Dendritic cell treated with granulocyte-macrophage colony-stimulating factor and Interleukin-4, amounts not matched to agents 40 ng/mL and 50 ng/mL, for 4 days (primary cell): Measurements from ENCODE around the gene MLLT11.
A peak's percentile ranks its signal among the peaks of the same experiment; 100 is the strongest.

Source experiments
- H3K27ac Mint-ChIP-seq: one replicate; pipeline ENCODE4 v1.8.0; 2022; ENCODE audit warnings: mild to moderate bottlenecking, mixed read lengths
- H3K27me3 Mint-ChIP-seq: one replicate; pipeline ENCODE4 v1.8.0; 2022; ENCODE audit warnings: mild to moderate bottlenecking, mixed read lengths
- H3K36me3 Mint-ChIP-seq: one replicate; pipeline ENCODE4 v1.8.0; 2022; ENCODE audit warnings: low read depth, mixed read lengths
- H3K4me1 Mint-ChIP-seq: one replicate; pipeline ENCODE4 v1.8.0; 2022; ENCODE audit warnings: low read depth, mixed read lengths
- H3K4me3 Mint-ChIP-seq: one replicate; pipeline ENCODE4 v1.8.0; 2022; ENCODE audit warnings: mild to moderate bottlenecking, moderate library complexity, mixed read lengths
- H3K9me3 Mint-ChIP-seq: one replicate; pipeline ENCODE4 v1.8.0; 2022; ENCODE audit warnings: mixed read lengths
- intact Hi-C: fragments of 100-400 bp; cut with micrococcal nuclease; formaldehyde crosslinking; loops from one replicate; pipeline ENCODE4 v1.15.0; 2022

The MLLT11 gene

GRCh38 chr1:151060007-151060656 is at the start of gene MLLT11:
TSS of gene MLLT11 (plus strand) at chr1:151060397. CDS start at chr1:151067225, 6,828 bp downstream.
- H3K36me3 Mint-ChIP-seq, result peaks cover 45% of the 10 kb centered on the region

GRCh38 chr1:151011154-151011850 is 48.9 kb upstream of the MLLT11 start:
- H3K4me1 Mint-ChIP-seq, result peaks cover 45% of the 10 kb centered on the region
- intact Hi-C loops, result no loop called here
- H3K27ac Mint-ChIP-seq, result no peak overlapping the region
- no peak overlapping the region for H3K4me3 Mint-ChIP-seq
- H3K36me3 Mint-ChIP-seq, result peaks cover 27% of the 10 kb centered on the region
- no peaks in the 10 kb centered on the region for H3K27me3 Mint-ChIP-seq
- no peaks in the 10 kb centered on the region for H3K9me3 Mint-ChIP-seq

More at GRCh38 chr1:151060007-151060656, at the start of gene MLLT11:
- Mint-ChIP-seq H3K27me3 (no peaks in the 10 kb centered on the region), H3K27ac (peak within 1 kb of the TSS; percentile 95), H3K9me3 (no peaks in the 10 kb centered on the region), H3K4me3 (peak within 1 kb of the TSS; percentile 86), H3K4me1 (peaks cover 51% of the 10 kb centered on the region)
- intact Hi-C loops, result no loop called here

- no peaks in the 10 kb centered on the region for H3K9me3 Mint-ChIP-seq
- peak overlapping the region; percentile 4 for H3K27ac Mint-ChIP-seq
- peaks cover 29% of the 10 kb centered on the region for H3K4me1 Mint-ChIP-seq
- peaks cover 24% of the 10 kb centered on the region for H3K36me3 Mint-ChIP-seq
- H3K27me3 Mint-ChIP-seq, result no peaks in the 10 kb centered on the region
- no peak overlapping the region for H3K4me3 Mint-ChIP-seq
- intact Hi-C loops, result no loop called here
These were observed 47.3 kb upstream of the MLLT11 start for GRCh38 chr1:151012684-151013471.

GRCh38 chr1:151013518-151013917 is 46.7 kb upstream of the MLLT11 start:
- no peaks in the 10 kb centered on the region for H3K9me3 Mint-ChIP-seq
- intact Hi-C loops, result no loop called here

GRCh38 chr1:151024540-151025146 is 35.6 kb upstream of the MLLT11 start:
- H3K9me3 Mint-ChIP-seq, result no peaks in the 10 kb centered on the region
- H3K27me3 Mint-ChIP-seq, result no peaks in the 10 kb centered on the region
- peaks cover 59% of the 10 kb centered on the region for H3K36me3 Mint-ChIP-seq
- H3K4me1 Mint-ChIP-seq, result peaks cover 7% of the 10 kb centered on the region
- intact Hi-C loops, result loop anchor here (5.0 kb wide), 2 partner anchors 33 to 133 kb away; partner anchors contain the start of genes CDC42SE1 and TNFAIP8L2
- H3K27ac Mint-ChIP-seq, result no peak overlapping the region
- H3K4me3 Mint-ChIP-seq, result no peak overlapping the region

More at GRCh38 chr1:151013518-151013917, 46.7 kb upstream of the MLLT11 start:
- Mint-ChIP-seq H3K36me3 (peaks cover 27% of the 10 kb centered on the region), H3K4me1 (peaks cover 23% of the 10 kb centered on the region), H3K27ac (peak overlapping the region; percentile 4), H3K27me3 (no peaks in the 10 kb centered on the region), H3K4me3 (no peak overlapping the region)

GRCh38 chr1:151026460-151026859 is 33.7 kb upstream of the MLLT11 start:
- Mint-ChIP-seq H3K9me3 (no peaks in the 10 kb centered on the region), H3K27ac (no peak overlapping the region), H3K27me3 (no peaks in the 10 kb centered on the region), H3K36me3 (peaks cover 69% of the 10 kb centered on the region), H3K4me1 (peaks cover 7% of the 10 kb centered on the region), H3K4me3 (no peak overlapping the region)
- intact Hi-C loops, result no loop called here

- H3K9me3 Mint-ChIP-seq, result no peaks in the 10 kb centered on the region
- intact Hi-C loops, result no loop called here
- peaks cover 66% of the 10 kb centered on the region for H3K36me3 Mint-ChIP-seq
- no peak overlapping the region for H3K4me3 Mint-ChIP-seq
- H3K27me3 Mint-ChIP-seq, result no peaks in the 10 kb centered on the region
- H3K4me1 Mint-ChIP-seq, result peaks cover 16% of the 10 kb centered on the region
- no peak overlapping the region for H3K27ac Mint-ChIP-seq
These were observed 28.0 kb upstream of the MLLT11 start for GRCh38 chr1:151032164-151032563.

- intact Hi-C loops, result no loop called here
- Mint-ChIP-seq H3K27me3 (no peaks in the 10 kb centered on the region), H3K9me3 (no peaks in the 10 kb centered on the region), H3K27ac (no peak overlapping the region), H3K4me3 (no peak overlapping the region), H3K36me3 (peaks cover 37% of the 10 kb centered on the region), H3K4me1 (peaks cover 16% of the 10 kb centered on the region)
These were observed 25.0 kb upstream of the MLLT11 start for GRCh38 chr1:151035167-151035566.

GRCh38 chr1:151036356-151036755 is 23.8 kb upstream of the MLLT11 start, which contains the start of gene BNIPL:
TSS of gene BNIPL (plus strand) at chr1:151036586. CDS start at chr1:151036726, 140 bp downstream.
- intact Hi-C loops, result no loop called here
- Mint-ChIP-seq H3K27ac (peak within 1 kb of the TSS; percentile 4), H3K9me3 (no peaks in the 10 kb centered on the region), H3K27me3 (no peaks in the 10 kb centered on the region), H3K36me3 (peaks cover 25% of the 10 kb centered on the region), H3K4me1 (peaks cover 16% of the 10 kb centered on the region), H3K4me3 (no peak within 1 kb of the TSS)

- Mint-ChIP-seq H3K4me1 (peaks cover 16% of the 10 kb centered on the region), H3K36me3 (peaks cover 22% of the 10 kb centered on the region), H3K27me3 (no peaks in the 10 kb centered on the region), H3K9me3 (no peaks in the 10 kb centered on the region), H3K4me3 (no peak overlapping the region), H3K27ac (peak overlapping the region; percentile 4)
- intact Hi-C loops, result no loop called here
These were observed 23.2 kb upstream of the MLLT11 start for GRCh38 chr1:151037032-151037431.

GRCh38 chr1:151039521-151039920 is 20.7 kb upstream of the MLLT11 start:
- H3K27ac Mint-ChIP-seq, result no peak overlapping the region
- intact Hi-C loops, result no loop called here

GRCh38 chr1:151043163-151043562 is 17.0 kb upstream of the MLLT11 start:
- Mint-ChIP-seq H3K4me3 (no peak overlapping the region), H3K9me3 (no peaks in the 10 kb centered on the region), H3K27me3 (peaks cover 18% of the 10 kb centered on the region), H3K36me3 (peaks cover 6% of the 10 kb centered on the region), H3K4me1 (peaks cover 21% of the 10 kb centered on the region), H3K27ac (no peak overlapping the region)
- intact Hi-C loops, result no loop called here

More at GRCh38 chr1:151039521-151039920, 20.7 kb upstream of the MLLT11 start:
- no peaks in the 10 kb centered on the region for H3K9me3 Mint-ChIP-seq
- no peak overlapping the region for H3K4me3 Mint-ChIP-seq
- H3K27me3 Mint-ChIP-seq, result no peaks in the 10 kb centered on the region
- H3K36me3 Mint-ChIP-seq, result peaks cover 14% of the 10 kb centered on the region
- H3K4me1 Mint-ChIP-seq, result peaks cover 5% of the 10 kb centered on the region

GRCh38 chr1:151047591-151047924 is 12.6 kb upstream of the MLLT11 start, which contains the start of gene C1orf56:
TSS of gene C1orf56 (plus strand) at chr1:151047751. CDS start at chr1:151047848, 97 bp downstream.
- Mint-ChIP-seq H3K27me3 (peaks cover 18% of the 10 kb centered on the region), H3K9me3 (no peaks in the 10 kb centered on the region)

More at GRCh38 chr1:151047591-151047924, 12.6 kb upstream of the MLLT11 start, which contains the start of gene C1orf56:
- intact Hi-C loops, result no loop called here
- Mint-ChIP-seq H3K36me3 (peaks cover 27% of the 10 kb centered on the region), H3K4me3 (peak within 1 kb of the TSS; percentile 87), H3K27ac (peak within 1 kb of the TSS; percentile 59), H3K4me1 (peaks cover 40% of the 10 kb centered on the region)
